GM12891 (cell line): ENCODE results near the gene FAM50A.

Experiments used
- PAX5 ChIP-seq: IDR thresholded peaks from 2 replicates; pipeline ENCODE4 v1.6.1; 2011; ENCODE audit warnings: low read length, moderate library complexity, mild to moderate bottlenecking; ENCODE audit not compliant: insufficient read depth, severe bottlenecking
- POLR2A ChIP-seq: IDR thresholded peaks from 2 replicates; pipeline ENCODE4 v1.6.1; 2011; ENCODE audit warnings: low read depth, low read length, control low read depth
- POLR2AphosphoS5 ChIP-seq: IDR thresholded peaks from 2 replicates; pipeline ENCODE4 v1.6.1; 2011; ENCODE audit warnings: low read depth, low read length, control low read depth
- TAF1 ChIP-seq: IDR thresholded peaks from 2 replicates; pipeline ENCODE4 v1.6.1; 2011; ENCODE audit warnings: low read depth, low read length, control low read depth

DNA sequence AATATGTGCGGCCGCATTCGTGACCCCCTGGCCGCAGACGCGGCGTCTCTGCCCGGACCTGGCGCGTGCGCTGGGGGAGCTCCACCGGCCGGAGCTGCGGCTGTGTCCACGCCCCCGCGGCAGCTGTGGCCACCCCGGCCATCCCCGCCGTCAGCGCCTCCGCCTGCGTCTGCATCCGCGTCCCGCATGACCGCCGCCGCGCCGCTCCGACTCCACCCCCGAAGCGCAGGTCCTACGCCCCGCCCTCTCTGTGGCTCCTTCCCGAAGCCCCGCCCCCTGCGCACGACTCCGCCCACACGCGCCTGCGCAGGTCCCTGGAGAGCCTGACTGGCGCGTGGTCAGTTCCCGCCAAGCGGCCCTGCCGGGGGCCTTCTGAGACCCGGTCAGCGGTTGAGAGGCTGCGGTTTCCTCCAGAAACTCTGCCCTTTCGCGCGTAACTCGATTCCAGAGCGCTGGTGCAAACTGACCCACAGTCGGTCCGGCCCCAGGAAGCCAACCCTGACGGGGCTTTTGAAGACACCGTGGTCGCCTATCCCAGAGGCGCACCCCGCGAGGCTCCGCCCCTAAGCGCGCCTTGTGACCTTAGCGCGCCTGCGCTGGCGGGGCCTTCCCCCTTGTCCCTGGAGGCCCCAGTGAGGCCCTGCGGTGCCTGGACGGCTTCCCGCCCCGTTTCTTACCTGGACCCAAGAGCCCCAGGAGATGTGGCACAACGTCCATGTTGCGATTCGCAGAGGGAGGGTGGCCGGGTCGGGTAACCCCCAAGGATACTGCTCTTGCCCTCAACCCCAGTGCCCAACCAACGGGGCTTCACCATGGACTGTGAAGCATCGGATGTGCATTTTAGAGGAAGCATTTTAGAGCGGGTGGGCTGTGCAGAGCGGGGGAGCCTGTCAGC lies 35.0 kb downstream of the FAM50A start, which contains the start of gene LAGE3:
- no peak; the same call in 1 of the 2 replicates for TF ChIP-seq POLR2AphosphoS5
- TF ChIP-seq POLR2A: no peak; the same call in 1 of the 2 replicates
- peak; percentile 87 for TF ChIP-seq PAX5
- no peak for TF ChIP-seq TAF1
